Endodermal cell (in vitro differentiated cells): Measurements from ENCODE around the gene AGO3. TPM values are rescaled to one million over a fixed set of nuclear protein-coding genes. Genes with fewer than 3 reads are reported as not detected.
"Not testable (repeated sequence)": the region's sequence is repeated elsewhere in the genome, so short reads cannot be mapped to it uniquely, and the experiment has no call there.

Experiments
- DNase-seq: peaks from one replicate; pipeline ENCODE4 v3.0.0-alpha.2; 2017
- H3K27ac ChIP-seq: 2 replicates; pipeline ENCODE4 v1.5.1; 2013; ENCODE audit warnings: mild to moderate bottlenecking, low read depth, low read length, moderate library complexity
- H3K27me3 ChIP-seq: 2 replicates; pipeline ENCODE4 v1.6.1; 2013; ENCODE audit warnings: mild to moderate bottlenecking, low read length, moderate library complexity; ENCODE audit not compliant: insufficient read depth, control insufficient read depth, poor library complexity, severe bottlenecking
- H3K36me3 ChIP-seq: 2 replicates; pipeline ENCODE4 v1.7.0; 2013; ENCODE audit warnings: mild to moderate bottlenecking, low read length, moderate library complexity; ENCODE audit not compliant: control insufficient read depth, insufficient read depth
- H3K4me1 ChIP-seq: one replicate; pipeline ENCODE4 v1.7.0; 2013; ENCODE audit warnings: low read length; ENCODE audit not compliant: control insufficient read depth, insufficient read depth
- H3K4me3 ChIP-seq: 2 replicates; pipeline ENCODE4 v1.5.1; 2013; ENCODE audit warnings: mild to moderate bottlenecking, low read length, moderate library complexity
- H3K9ac ChIP-seq: 2 replicates; pipeline ENCODE4 v1.6.1; 2013; ENCODE audit warnings: mild to moderate bottlenecking, low read length, moderate library complexity; ENCODE audit not compliant: poor library complexity, severe bottlenecking; ENCODE audit errors: extremely low read depth
- H3K9me3 ChIP-seq: 2 replicates; pipeline ENCODE4 v1.6.1; 2013; ENCODE audit warnings: mild to moderate bottlenecking, low read length, moderate library complexity; ENCODE audit not compliant: control insufficient read depth
- H3K27ac Mint-ChIP-seq: 2 replicates; pipeline ENCODE4 v1.8.0; 2020; ENCODE audit warnings: mixed read lengths
- H3K27me3 Mint-ChIP-seq: 2 replicates; pipeline ENCODE4 v1.8.0; 2021; ENCODE audit warnings: mild to moderate bottlenecking, mixed read lengths; ENCODE audit not compliant: insufficient read depth
- H3K36me3 Mint-ChIP-seq: 2 replicates; pipeline ENCODE4 v1.8.0; 2020; ENCODE audit warnings: low read depth, mixed read lengths
- H3K4me1 Mint-ChIP-seq: 2 replicates; pipeline ENCODE4 v1.8.0; 2020; ENCODE audit warnings: mixed read lengths
- H3K4me3 Mint-ChIP-seq: 2 replicates; pipeline ENCODE4 v1.8.0; 2020; ENCODE audit warnings: mild to moderate bottlenecking, moderate library complexity, mixed read lengths
- H3K9me3 Mint-ChIP-seq: 2 replicates; pipeline ENCODE4 v1.8.0; 2020; ENCODE audit warnings: mild to moderate bottlenecking, mixed read lengths
- WGBS, 2 experiments: methylation state at CpG; one replicate each; pipeline versions ENCODE4 v1.1.5 to v1.1.7; 2013; ENCODE audit warnings: missing lambda C conversion rate in 2 of 2, mixed read lengths in 1 of 2; ENCODE audit not compliant: insufficient coverage in 1 of 2, insufficient read length in 1 of 2; 5-methylcytosine and 5-hydroxymethylcytosine counted together
- total RNA-seq, 2 donors: library from RNA; stranded (reverse); fragmentation: NEBNext Ultra II Directional in 1 of 2; extraction: Animal tissue kit (Norgen Biotek cat#: 25700) in 1 of 2; gene quantifications; 2 replicates in 1 of 2; 3 replicates in 1 of 2; pipeline ENCODE4 v1.2.1, GENCODE V29; 2021
- TF ChIP-seq, protein P1 (sequence below): fragments of 200-600 bp; sonication (generic); conservative IDR thresholded peaks from 2 replicates; pipeline ENCODE4 v1.5.0; 2021; ENCODE audit warnings: antibody characterized with exemption, mild to moderate bottlenecking

The AGO3 gene
- total RNA-seq, 2 donors from 2014 or later, result 32.8 to 39.8 TPM

DNA sequence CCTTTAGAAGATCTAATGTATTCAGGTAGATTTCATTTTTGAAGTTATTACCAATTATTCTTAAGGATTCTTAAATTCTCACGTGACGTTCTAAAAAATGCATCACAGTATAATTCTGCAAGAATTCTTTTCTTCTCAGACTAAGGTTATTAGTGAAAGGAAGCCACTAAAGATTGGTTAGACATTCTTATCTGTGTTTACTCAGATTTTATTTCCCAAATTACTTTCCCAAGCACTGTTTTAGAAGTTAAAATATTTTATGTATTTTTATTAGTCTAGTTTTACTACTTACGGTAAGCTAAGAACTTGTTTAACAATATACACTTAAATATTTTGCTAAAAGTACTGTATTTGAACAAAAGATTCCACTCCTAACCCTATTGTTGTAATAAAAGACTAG lies 28.4 kb downstream of the AGO3 start:
- H3K27me3 Mint-ChIP-seq, result no peaks in the 10 kb centered on the region
- 95% methylated on average over 2 of the region's 3 CpGs; no CpG with 5 or more reads in 1 of the 2 experiments for WGBS, 2 experiments

DNA sequence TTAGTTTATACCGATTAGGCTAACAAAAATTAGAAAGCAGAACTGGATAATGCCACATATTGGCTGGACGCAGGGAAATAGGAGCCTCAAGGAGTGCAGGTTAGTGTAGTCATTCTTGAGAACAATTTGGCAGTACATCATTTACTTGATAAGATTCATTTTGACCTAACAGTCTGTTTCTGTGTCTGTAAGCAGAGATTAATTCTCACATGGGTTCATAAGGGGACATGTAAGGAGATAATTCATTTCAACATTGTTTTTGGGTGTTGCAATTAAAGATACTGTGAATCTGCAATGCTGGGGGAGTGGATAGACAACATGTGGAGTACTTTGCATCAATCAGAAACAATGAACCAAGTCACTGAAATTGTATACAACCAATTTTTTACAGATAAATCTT lies 32.0 kb downstream of the AGO3 start:
- DNase-seq, result no peak
- H3K36me3 Mint-ChIP-seq, result peaks cover 16% of the 10 kb centered on the region
- TF ChIP-seq, protein P1, sequence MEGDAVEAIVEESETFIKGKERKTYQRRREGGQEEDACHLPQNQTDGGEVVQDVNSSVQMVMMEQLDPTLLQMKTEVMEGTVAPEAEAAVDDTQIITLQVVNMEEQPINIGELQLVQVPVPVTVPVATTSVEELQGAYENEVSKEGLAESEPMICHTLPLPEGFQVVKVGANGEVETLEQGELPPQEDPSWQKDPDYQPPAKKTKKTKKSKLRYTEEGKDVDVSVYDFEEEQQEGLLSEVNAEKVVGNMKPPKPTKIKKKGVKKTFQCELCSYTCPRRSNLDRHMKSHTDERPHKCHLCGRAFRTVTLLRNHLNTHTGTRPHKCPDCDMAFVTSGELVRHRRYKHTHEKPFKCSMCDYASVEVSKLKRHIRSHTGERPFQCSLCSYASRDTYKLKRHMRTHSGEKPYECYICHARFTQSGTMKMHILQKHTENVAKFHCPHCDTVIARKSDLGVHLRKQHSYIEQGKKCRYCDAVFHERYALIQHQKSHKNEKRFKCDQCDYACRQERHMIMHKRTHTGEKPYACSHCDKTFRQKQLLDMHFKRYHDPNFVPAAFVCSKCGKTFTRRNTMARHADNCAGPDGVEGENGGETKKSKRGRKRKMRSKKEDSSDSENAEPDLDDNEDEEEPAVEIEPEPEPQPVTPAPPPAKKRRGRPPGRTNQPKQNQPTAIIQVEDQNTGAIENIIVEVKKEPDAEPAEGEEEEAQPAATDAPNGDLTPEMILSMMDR, result no peak
- Histone ChIP-seq H3K4me1 (no peaks in the 10 kb centered on the region), H3K9ac (no peak overlapping the region), H3K27ac (no peak overlapping the region), H3K9me3 (no peaks in the 10 kb centered on the region), H3K36me3 (peaks cover 12% of the 10 kb centered on the region), H3K27me3 (no peaks in the 10 kb centered on the region), H3K4me3 (no peak overlapping the region)
- WGBS, 2 experiments, result 93 to 97% methylated on average over 2 of the region's 2 CpGs
- no peaks in the 10 kb centered on the region for H3K27me3 Mint-ChIP-seq
- no peak overlapping the region for H3K27ac Mint-ChIP-seq
- H3K4me3 Mint-ChIP-seq, result no peak overlapping the region
- H3K4me1 Mint-ChIP-seq, result no peaks in the 10 kb centered on the region
- no peaks in the 10 kb centered on the region for H3K9me3 Mint-ChIP-seq

More for the DNA sequence above, 28.4 kb downstream of the AGO3 start:
- Histone ChIP-seq H3K4me1 (no peaks in the 10 kb centered on the region), H3K27me3 (no peaks in the 10 kb centered on the region), H3K4me3 (no peak overlapping the region), H3K27ac (no peak overlapping the region), H3K9ac (no peak overlapping the region), H3K9me3 (no peaks in the 10 kb centered on the region), H3K36me3 (peaks cover 13% of the 10 kb centered on the region)
- Mint-ChIP-seq H3K36me3 (peaks cover 11% of the 10 kb centered on the region), H3K27ac (no peak overlapping the region), H3K9me3 (no peaks in the 10 kb centered on the region), H3K4me3 (no peak overlapping the region), H3K4me1 (no peaks in the 10 kb centered on the region)
- no peak for DNase-seq
- TF ChIP-seq, protein P1, result no peak

DNA sequence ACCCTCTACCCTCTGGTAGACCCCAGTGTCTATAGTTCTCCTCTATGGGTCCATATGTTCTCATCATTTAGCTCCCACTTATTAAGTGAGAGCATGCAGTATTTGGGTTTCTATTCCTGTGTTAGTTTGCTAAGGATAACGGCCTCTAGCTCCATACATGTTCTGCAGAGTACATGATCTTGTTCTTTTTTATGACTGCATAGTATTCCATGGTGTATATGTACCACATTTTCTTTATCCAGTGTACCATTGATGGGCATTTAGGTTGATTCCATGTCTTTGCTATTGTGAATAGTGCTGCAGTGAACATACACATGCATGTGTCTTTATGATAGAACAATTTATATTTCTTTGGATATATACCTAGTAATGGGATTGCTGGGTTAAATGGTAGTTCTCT lies 33.4 kb downstream of the AGO3 start:
- WGBS, 2 experiments, result 100% methylated on average over 1 of the region's 1 CpG; no CpG with 5 or more reads in 1 of the 2 experiments
- H3K4me1 Mint-ChIP-seq, H3K4me3 Mint-ChIP-seq, H3K9me3 ChIP-seq, H3K27me3 ChIP-seq, H3K9ac ChIP-seq, H3K27ac Mint-ChIP-seq, H3K4me1 ChIP-seq, H3K27me3 Mint-ChIP-seq, H3K9me3 Mint-ChIP-seq, DNase-seq, H3K4me3 ChIP-seq, H3K27ac ChIP-seq: not testable (repeated sequence)
- peaks cover 26% of the 10 kb centered on the region for H3K36me3 ChIP-seq
- H3K36me3 Mint-ChIP-seq, result peaks cover 27% of the 10 kb centered on the region

DNA sequence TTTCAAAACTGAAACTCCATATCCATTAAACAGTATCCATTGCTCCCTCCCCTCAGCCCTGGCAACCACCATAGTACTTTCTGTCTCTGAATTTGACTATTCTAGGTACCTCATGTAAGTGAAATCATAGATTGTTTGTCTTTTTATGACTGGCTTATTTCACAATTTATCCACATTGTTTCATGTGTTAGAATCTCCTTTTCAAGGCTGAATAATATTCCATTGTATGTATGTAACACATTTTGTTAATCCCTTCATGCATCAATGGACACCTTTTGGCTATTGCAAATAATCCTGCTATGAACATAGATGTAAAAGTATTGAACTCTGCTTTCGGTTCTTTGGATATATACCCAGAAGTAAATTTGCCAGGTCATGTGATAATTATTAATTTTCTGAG lies 37.5 kb downstream of the AGO3 start:
- no peak overlapping the region for H3K27ac ChIP-seq
- H3K4me1 Mint-ChIP-seq, result no peaks in the 10 kb centered on the region
- DNase-seq, result no peak
- no peaks in the 10 kb centered on the region for H3K4me1 ChIP-seq
- peaks cover 53% of the 10 kb centered on the region for H3K36me3 ChIP-seq
- TF ChIP-seq, protein P1, result no peak
- H3K4me3 ChIP-seq, result no peak overlapping the region
- peaks cover 49% of the 10 kb centered on the region for H3K36me3 Mint-ChIP-seq
- no peaks in the 10 kb centered on the region for H3K27me3 ChIP-seq
- no peak overlapping the region for H3K9ac ChIP-seq
- no peaks in the 10 kb centered on the region for H3K27me3 Mint-ChIP-seq
- H3K27ac Mint-ChIP-seq, result no peak overlapping the region
- H3K9me3 Mint-ChIP-seq, result no peaks in the 10 kb centered on the region
- peaks cover 4% of the 10 kb centered on the region for H3K9me3 ChIP-seq
- H3K4me3 Mint-ChIP-seq, result no peak overlapping the region
- WGBS, 2 experiments, result 100% methylated on average over 1 of the region's 1 CpG; no CpG with 5 or more reads in 1 of the 2 experiments
